ENCODE results near the gene ACAA2.

DNA sequence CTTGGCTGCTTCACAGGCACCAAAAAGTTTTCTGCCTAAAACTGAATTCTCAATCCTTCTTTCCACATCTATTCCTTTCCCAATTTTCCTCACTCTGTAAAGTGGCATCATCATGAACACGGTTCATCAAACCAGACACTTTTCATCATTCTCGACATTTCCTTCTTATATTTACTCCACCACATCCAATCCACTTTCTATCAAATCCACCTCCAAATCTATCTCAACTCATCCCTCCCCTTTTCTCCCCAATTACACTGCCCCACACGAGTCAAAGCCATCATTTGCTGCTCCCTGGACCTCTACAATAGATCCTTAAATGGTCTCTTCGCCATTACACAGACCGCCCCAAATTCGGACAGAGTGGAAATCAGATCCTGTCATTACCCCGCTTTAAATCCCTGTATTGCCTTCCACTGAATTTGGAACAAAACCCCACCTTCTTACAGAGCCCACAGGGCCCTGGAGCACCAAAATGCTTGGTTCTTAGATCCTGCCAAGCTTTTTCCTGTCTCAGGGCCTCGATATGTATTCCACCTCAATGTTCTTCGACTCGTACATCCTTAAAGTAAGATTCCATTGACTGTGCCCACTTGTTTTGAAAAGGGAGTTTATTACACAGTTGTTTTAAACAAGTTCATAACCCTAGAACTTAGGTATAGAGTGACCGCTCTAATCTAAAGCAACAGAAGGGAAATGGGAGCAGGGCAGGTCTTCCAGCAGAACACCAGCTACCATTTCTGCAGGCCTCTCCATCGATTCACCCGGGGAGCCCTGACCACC is 856 bp downstream of the ACAA2 start:
- TF ChIP-seq ZNF70 (CRISPR knock-in tag; IDR thresholded peaks at IDR 0.05) = no peak
- TF ChIP-seq, protein P1, sequence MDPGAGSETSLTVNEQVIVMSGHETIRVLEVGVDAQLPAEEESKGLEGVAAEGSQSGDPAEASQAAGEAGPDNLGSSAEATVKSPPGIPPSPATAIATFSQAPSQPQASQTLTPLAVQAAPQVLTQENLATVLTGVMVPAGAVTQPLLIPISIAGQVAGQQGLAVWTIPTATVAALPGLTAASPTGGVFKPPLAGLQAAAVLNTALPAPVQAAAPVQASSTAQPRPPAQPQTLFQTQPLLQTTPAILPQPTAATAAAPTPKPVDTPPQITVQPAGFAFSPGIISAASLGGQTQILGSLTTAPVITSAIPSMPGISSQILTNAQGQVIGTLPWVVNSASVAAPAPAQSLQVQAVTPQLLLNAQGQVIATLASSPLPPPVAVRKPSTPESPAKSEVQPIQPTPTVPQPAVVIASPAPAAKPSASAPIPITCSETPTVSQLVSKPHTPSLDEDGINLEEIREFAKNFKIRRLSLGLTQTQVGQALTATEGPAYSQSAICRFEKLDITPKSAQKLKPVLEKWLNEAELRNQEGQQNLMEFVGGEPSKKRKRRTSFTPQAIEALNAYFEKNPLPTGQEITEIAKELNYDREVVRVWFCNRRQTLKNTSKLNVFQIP (CRISPR knock-in tag; IDR thresholded peaks at IDR 0.05; ENCODE audit: borderline replicate concordance, low read depth) = no peak
- TF ChIP-seq, protein P2, sequence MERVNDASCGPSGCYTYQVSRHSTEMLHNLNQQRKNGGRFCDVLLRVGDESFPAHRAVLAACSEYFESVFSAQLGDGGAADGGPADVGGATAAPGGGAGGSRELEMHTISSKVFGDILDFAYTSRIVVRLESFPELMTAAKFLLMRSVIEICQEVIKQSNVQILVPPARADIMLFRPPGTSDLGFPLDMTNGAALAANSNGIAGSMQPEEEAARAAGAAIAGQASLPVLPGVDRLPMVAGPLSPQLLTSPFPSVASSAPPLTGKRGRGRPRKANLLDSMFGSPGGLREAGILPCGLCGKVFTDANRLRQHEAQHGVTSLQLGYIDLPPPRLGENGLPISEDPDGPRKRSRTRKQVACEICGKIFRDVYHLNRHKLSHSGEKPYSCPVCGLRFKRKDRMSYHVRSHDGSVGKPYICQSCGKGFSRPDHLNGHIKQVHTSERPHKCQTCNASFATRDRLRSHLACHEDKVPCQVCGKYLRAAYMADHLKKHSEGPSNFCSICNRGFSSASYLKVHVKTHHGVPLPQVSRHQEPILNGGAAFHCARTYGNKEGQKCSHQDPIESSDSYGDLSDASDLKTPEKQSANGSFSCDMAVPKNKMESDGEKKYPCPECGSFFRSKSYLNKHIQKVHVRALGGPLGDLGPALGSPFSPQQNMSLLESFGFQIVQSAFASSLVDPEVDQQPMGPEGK (CRISPR knock-in tag; IDR thresholded peaks at IDR 0.05; ENCODE audit: borderline replicate concordance) = no peak
- no peak for TF ChIP-seq ZFP30 (CRISPR knock-in tag; IDR thresholded peaks at IDR 0.05)
- TF ChIP-seq RARB (CRISPR knock-in tag; IDR thresholded peaks at IDR 0.05) = no peak
- TF ChIP-seq SNAI2 (CRISPR knock-in tag; IDR thresholded peaks at IDR 0.05) = no peak
- TF ChIP-seq ZNF565 (CRISPR knock-in tag; conservative IDR thresholded peaks at IDR 0.05; ENCODE audit: low read depth) = no peak
- TF ChIP-seq ZC3H10 (CRISPR knock-in tag; IDR thresholded peaks at IDR 0.05) = no peak
- TF ChIP-seq, protein P3, sequence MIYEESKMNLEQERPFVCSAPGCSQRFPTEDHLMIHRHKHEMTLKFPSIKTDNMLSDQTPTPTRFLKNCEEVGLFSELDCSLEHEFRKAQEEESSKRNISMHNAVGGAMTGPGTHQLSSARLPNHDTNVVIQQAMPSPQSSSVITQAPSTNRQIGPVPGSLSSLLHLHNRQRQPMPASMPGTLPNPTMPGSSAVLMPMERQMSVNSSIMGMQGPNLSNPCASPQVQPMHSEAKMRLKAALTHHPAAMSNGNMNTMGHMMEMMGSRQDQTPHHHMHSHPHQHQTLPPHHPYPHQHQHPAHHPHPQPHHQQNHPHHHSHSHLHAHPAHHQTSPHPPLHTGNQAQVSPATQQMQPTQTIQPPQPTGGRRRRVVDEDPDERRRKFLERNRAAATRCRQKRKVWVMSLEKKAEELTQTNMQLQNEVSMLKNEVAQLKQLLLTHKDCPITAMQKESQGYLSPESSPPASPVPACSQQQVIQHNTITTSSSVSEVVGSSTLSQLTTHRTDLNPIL (CRISPR knock-in tag; IDR thresholded peaks at IDR 0.05; ENCODE audit: low read depth) = no peak
- no peak for TF ChIP-seq CSDC2 (CRISPR knock-in tag; IDR thresholded peaks at IDR 0.05)
- TF ChIP-seq, protein P4, sequence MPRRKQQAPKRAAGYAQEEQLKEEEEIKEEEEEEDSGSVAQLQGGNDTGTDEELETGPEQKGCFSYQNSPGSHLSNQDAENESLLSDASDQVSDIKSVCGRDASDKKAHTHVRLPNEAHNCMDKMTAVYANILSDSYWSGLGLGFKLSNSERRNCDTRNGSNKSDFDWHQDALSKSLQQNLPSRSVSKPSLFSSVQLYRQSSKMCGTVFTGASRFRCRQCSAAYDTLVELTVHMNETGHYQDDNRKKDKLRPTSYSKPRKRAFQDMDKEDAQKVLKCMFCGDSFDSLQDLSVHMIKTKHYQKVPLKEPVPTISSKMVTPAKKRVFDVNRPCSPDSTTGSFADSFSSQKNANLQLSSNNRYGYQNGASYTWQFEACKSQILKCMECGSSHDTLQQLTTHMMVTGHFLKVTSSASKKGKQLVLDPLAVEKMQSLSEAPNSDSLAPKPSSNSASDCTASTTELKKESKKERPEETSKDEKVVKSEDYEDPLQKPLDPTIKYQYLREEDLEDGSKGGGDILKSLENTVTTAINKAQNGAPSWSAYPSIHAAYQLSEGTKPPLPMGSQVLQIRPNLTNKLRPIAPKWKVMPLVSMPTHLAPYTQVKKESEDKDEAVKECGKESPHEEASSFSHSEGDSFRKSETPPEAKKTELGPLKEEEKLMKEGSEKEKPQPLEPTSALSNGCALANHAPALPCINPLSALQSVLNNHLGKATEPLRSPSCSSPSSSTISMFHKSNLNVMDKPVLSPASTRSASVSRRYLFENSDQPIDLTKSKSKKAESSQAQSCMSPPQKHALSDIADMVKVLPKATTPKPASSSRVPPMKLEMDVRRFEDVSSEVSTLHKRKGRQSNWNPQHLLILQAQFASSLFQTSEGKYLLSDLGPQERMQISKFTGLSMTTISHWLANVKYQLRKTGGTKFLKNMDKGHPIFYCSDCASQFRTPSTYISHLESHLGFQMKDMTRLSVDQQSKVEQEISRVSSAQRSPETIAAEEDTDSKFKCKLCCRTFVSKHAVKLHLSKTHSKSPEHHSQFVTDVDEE (CRISPR knock-in tag; IDR thresholded peaks at IDR 0.05) = no peak
- no peak for TF ChIP-seq ZFP3 (CRISPR knock-in tag; IDR thresholded peaks at IDR 0.05)
